Astrocyte (in vitro differentiated cells and primary cell): ENCODE data around the gene NIPAL3. TPM values are rescaled to one million over a fixed set of nuclear protein-coding genes. Genes with fewer than 3 reads are reported as not detected.

ENCODE experiments used
- DNase-seq: peaks from one replicate; pipeline ENCODE4 v3.0.0-alpha.2; 2010; ENCODE audit warnings: low read depth
- FAIRE-seq: peaks from 2 replicates; lab custom pipeline; 2011; peaks lifted over from hg19 to GRCh38; lab: Jason Lieb, UNC
- H2AFZ ChIP-seq: 2 replicates; pipeline ENCODE4 v1.6.0; 2012; ENCODE audit warnings: low read depth, low read length, inconsistent platforms
- H3K27ac ChIP-seq: 2 replicates; pipeline ENCODE4 v1.5.1; 2011; ENCODE audit warnings: low read depth, low read length, inconsistent platforms
- H3K27me3 ChIP-seq: 2 replicates; pipeline ENCODE4 v1.6.0; 2011; ENCODE audit warnings: low read length, inconsistent platforms; ENCODE audit not compliant: insufficient read depth
- H3K36me3 ChIP-seq: 2 replicates; pipeline ENCODE4 v1.5.1; 2011; ENCODE audit warnings: low read length, inconsistent platforms; ENCODE audit not compliant: insufficient read depth
- H3K4me1 ChIP-seq: 2 replicates; pipeline ENCODE4 v1.5.1; 2011; ENCODE audit warnings: low read length, inconsistent platforms; ENCODE audit not compliant: insufficient read depth
- H3K4me2 ChIP-seq: 2 replicates; pipeline ENCODE4 v1.6.0; 2012; ENCODE audit warnings: low read length, inconsistent platforms
- H3K4me3 ChIP-seq: 2 replicates; pipeline ENCODE4 v1.5.1; 2011; ENCODE audit warnings: low read depth, mild to moderate bottlenecking, low read length, inconsistent platforms; ENCODE audit not compliant: insufficient read depth
- H3K79me2 ChIP-seq: 2 replicates; pipeline ENCODE4 v1.6.0; 2012; ENCODE audit warnings: mild to moderate bottlenecking, low read length, inconsistent platforms; ENCODE audit not compliant: insufficient read depth
- H3K9ac ChIP-seq: 2 replicates; pipeline ENCODE4 v1.6.0; 2012; ENCODE audit warnings: mild to moderate bottlenecking, low read length, inconsistent platforms
- H3K9me3 ChIP-seq: 2 replicates; pipeline ENCODE4 v1.5.1; 2012; ENCODE audit warnings: low read depth, mild to moderate bottlenecking, low read length, inconsistent platforms; ENCODE audit not compliant: insufficient read depth
- H4K20me1 ChIP-seq: 2 replicates; pipeline ENCODE4 v1.6.0; 2012; ENCODE audit warnings: low read length, inconsistent platforms; ENCODE audit not compliant: insufficient read depth
- H3K27ac Mint-ChIP-seq: one replicate; pipeline ENCODE4 v1.8.0; 2021; ENCODE audit warnings: mild to moderate bottlenecking, mixed read lengths; ENCODE audit not compliant: unreplicated experiment
- H3K27me3 Mint-ChIP-seq: one replicate; pipeline ENCODE4 v1.8.0; 2021; ENCODE audit warnings: low read depth, mixed read lengths; ENCODE audit not compliant: unreplicated experiment
- H3K36me3 Mint-ChIP-seq: one replicate; pipeline ENCODE4 v1.8.0; 2021; ENCODE audit warnings: low read depth, mixed read lengths; ENCODE audit not compliant: unreplicated experiment
- H3K4me1 Mint-ChIP-seq: one replicate; pipeline ENCODE4 v1.8.0; 2021; ENCODE audit warnings: low read depth, mixed read lengths; ENCODE audit not compliant: unreplicated experiment
- H3K4me3 Mint-ChIP-seq: one replicate; pipeline ENCODE4 v1.8.0; 2021; ENCODE audit warnings: mild to moderate bottlenecking, moderate library complexity, mixed read lengths; ENCODE audit not compliant: unreplicated experiment
- H3K9me3 Mint-ChIP-seq: one replicate; pipeline ENCODE4 v1.8.0; 2021; ENCODE audit warnings: mild to moderate bottlenecking, mixed read lengths; ENCODE audit not compliant: unreplicated experiment
- CTCF ChIP-seq: IDR thresholded peaks from 2 replicates; pipeline ENCODE4 v1.5.1; 2011; ENCODE audit warnings: low read depth, mild to moderate bottlenecking, inconsistent platforms, low read length, moderate library complexity; ENCODE audit not compliant: insufficient read depth
- EZH2 ChIP-seq: IDR thresholded peaks from 2 replicates; pipeline ENCODE4 v1.6.1; 2012; ENCODE audit warnings: mild to moderate bottlenecking, low read length, inconsistent platforms; ENCODE audit not compliant: insufficient read depth
- total RNA-seq: library from RNA; stranded (reverse); gene quantifications from 2 replicates; pipeline ENCODE4 v1.2.1, GENCODE V29; 2021

The NIPAL3 gene
- total RNA-seq, 1 donor from 2014 or later: 47.2 TPM

GRCh38 chr1:24470592-24470991 lies 55.0 kb downstream of the NIPAL3 start:
- no peak for TF ChIP-seq CTCF
- TF ChIP-seq EZH2: no peak
- no peaks in the 10 kb centered on the region for H3K79me2 ChIP-seq
- FAIRE-seq (no peak), DNase-seq (no peak)
- H3K4me3 Mint-ChIP-seq: no peak overlapping the region
- no peaks in the 10 kb centered on the region for H3K27me3 ChIP-seq
- peaks cover 5% of the 10 kb centered on the region for H3K9me3 ChIP-seq
- no peak overlapping the region for H3K27ac Mint-ChIP-seq
- H3K36me3 Mint-ChIP-seq: peaks cover 12% of the 10 kb centered on the region
- no peak overlapping the region for H3K9ac ChIP-seq
- H2AFZ ChIP-seq: no peak overlapping the region
- H4K20me1 ChIP-seq: no peaks in the 10 kb centered on the region
- no peak overlapping the region for H3K4me2 ChIP-seq
- H3K27ac ChIP-seq: no peak overlapping the region
- no peaks in the 10 kb centered on the region for H3K36me3 ChIP-seq
- no peak overlapping the region for H3K4me3 ChIP-seq
- H3K4me1 Mint-ChIP-seq: peaks cover 3% of the 10 kb centered on the region
- H3K27me3 Mint-ChIP-seq: no peaks in the 10 kb centered on the region
- H3K9me3 Mint-ChIP-seq: no peaks in the 10 kb centered on the region
- H3K4me1 ChIP-seq: no peaks in the 10 kb centered on the region

- no peak overlapping the region for H3K4me3 ChIP-seq
- no peak overlapping the region for H2AFZ ChIP-seq
- no peaks in the 10 kb centered on the region for H3K36me3 ChIP-seq
- H3K9ac ChIP-seq: no peak overlapping the region
- DNase-seq (no peak), FAIRE-seq (no peak)
- Mint-ChIP-seq H3K27me3 (no peaks in the 10 kb centered on the region), H3K27ac (no peak overlapping the region), H3K4me3 (no peak overlapping the region), H3K9me3 (no peaks in the 10 kb centered on the region), H3K4me1 (peaks cover 3% of the 10 kb centered on the region), H3K36me3 (peaks cover 7% of the 10 kb centered on the region)
- no peaks in the 10 kb centered on the region for H4K20me1 ChIP-seq
- H3K4me1 ChIP-seq: no peaks in the 10 kb centered on the region
- H3K4me2 ChIP-seq: no peak overlapping the region
- no peak for TF ChIP-seq CTCF
- no peak for TF ChIP-seq EZH2
- H3K79me2 ChIP-seq: no peaks in the 10 kb centered on the region
- no peak overlapping the region for H3K27ac ChIP-seq
- H3K27me3 ChIP-seq: no peaks in the 10 kb centered on the region
- H3K9me3 ChIP-seq: peaks cover 5% of the 10 kb centered on the region
These were observed 57.1 kb downstream of the NIPAL3 start for GRCh38 chr1:24472527-24473251.

- H3K9me3 Mint-ChIP-seq: no peaks in the 10 kb centered on the region
- Histone ChIP-seq H3K4me1 (no peaks in the 10 kb centered on the region), H3K9ac (no peak overlapping the region), H3K36me3 (no peaks in the 10 kb centered on the region), H3K9me3 (peaks cover 5% of the 10 kb centered on the region), H3K79me2 (no peaks in the 10 kb centered on the region), H3K4me2 (no peak overlapping the region), H3K4me3 (no peak overlapping the region), H4K20me1 (no peaks in the 10 kb centered on the region), H3K27ac (no peak overlapping the region), H2AFZ (no peak overlapping the region), H3K27me3 (no peaks in the 10 kb centered on the region)
- no peak overlapping the region for H3K4me3 Mint-ChIP-seq
- no peaks in the 10 kb centered on the region for H3K27me3 Mint-ChIP-seq
- DNase-seq: no peak
- TF ChIP-seq EZH2: no peak
- TF ChIP-seq CTCF: no peak
- no peak overlapping the region for H3K27ac Mint-ChIP-seq
- FAIRE-seq: no peak
- H3K4me1 Mint-ChIP-seq: no peaks in the 10 kb centered on the region
- H3K36me3 Mint-ChIP-seq: peaks cover under 1% of the 10 kb centered on the region
These were observed 58.6 kb downstream of the NIPAL3 start for GRCh38 chr1:24474193-24474592.
